HG03460 (cell line): ENCODE results near the gene SYNGR3.
A peak's percentile ranks its signal among the peaks of the same experiment; 100 is the strongest.
"Not testable (repeated sequence)": the region's sequence is repeated elsewhere in the genome, so short reads cannot be mapped to it uniquely, and the experiment has no call there.

ENCODE experiments used
- ATAC-seq: cut with Tn5 transposase; IDR thresholded peaks from one replicate; pipeline ENCODE4 v1.9.1; 2021; ENCODE audit not compliant: unreplicated experiment

Gene SYNGR3

GRCh38 chr16:1959269-1960039 lies 30.3 kb upstream of the SYNGR3 start, which contains the start of gene NDUFB10:
Gene NDUFB10, plus strand, starts transcription at chr16:1959538. Its CDS starts 87 bp downstream, at chr16:1959625.
- peak; percentile 60 for ATAC-seq

- no peak for ATAC-seq
These were observed 28.8 kb upstream of the SYNGR3 start for GRCh38 chr16:1960665-1961630.

GRCh38 chr16:1961651-1962067 lies 28.1 kb upstream of the SYNGR3 start:
- no peak for ATAC-seq

GRCh38 chr16:1962161-1963153 lies 27.3 kb upstream of the SYNGR3 start:
- ATAC-seq = not testable (repeated sequence)

- ATAC-seq = peak; percentile 3
These were observed 25.8 kb upstream of the SYNGR3 start for GRCh38 chr16:1963806-1964505.

- ATAC-seq = peak; percentile 65
These were observed 25.0 kb upstream of the SYNGR3 start, which contains the start of gene RPS2 for GRCh38 chr16:1964506-1965395. Gene RPS2, minus strand, starts transcription at chr16:1964826. Its CDS starts 201 bp downstream, at chr16:1964625.

GRCh38 chr16:1965396-1966001 lies 24.3 kb upstream of the SYNGR3 start:
- no peak for ATAC-seq

GRCh38 chr16:1966460-1966859 lies 23.3 kb upstream of the SYNGR3 start, which contains the start of gene RNF151:
Gene RNF151, plus strand, starts transcription at chr16:1966856. Its CDS starts 26 bp downstream, at chr16:1966882.
- ATAC-seq = no peak

- no peak for ATAC-seq
These were observed 21.4 kb upstream of the SYNGR3 start for GRCh38 chr16:1968146-1968953.

GRCh38 chr16:1971796-1972489 lies 17.8 kb upstream of the SYNGR3 start, which contains the start of gene TBL3:
Gene TBL3, plus strand, starts transcription at chr16:1972053. Its CDS starts 112 bp downstream, at chr16:1972165.
- ATAC-seq = peak; percentile 76

GRCh38 chr16:1972490-1972877 lies 17.3 kb upstream of the SYNGR3 start:
- ATAC-seq = no peak

GRCh38 chr16:1973461-1974156 lies 16.2 kb upstream of the SYNGR3 start:
- ATAC-seq = no peak

- no peak for ATAC-seq
These were observed 15.4 kb upstream of the SYNGR3 start for GRCh38 chr16:1974157-1975070.

GRCh38 chr16:1975432-1976215 lies 14.1 kb upstream of the SYNGR3 start:
- ATAC-seq = no peak
